Loucy (cell line): ENCODE results near the gene MYCBPAP.

ENCODE experiments used
- H2AFZ ChIP-seq: fragments of 200-600 bp; sonication (generic); 2 replicates; pipeline ENCODE4 v1.6.0; 2016; ENCODE audit warnings: antibody characterized with exemption, mild to moderate bottlenecking, low read length, moderate library complexity
- H3F3A ChIP-seq: fragments of 200-600 bp; 2 replicates; pipeline ENCODE4 v1.6.0; 2016; ENCODE audit warnings: antibody characterized with exemption, low read depth, mild to moderate bottlenecking
- H3K27me3 ChIP-seq: fragments of 200-600 bp; sonication (generic); 2 replicates; pipeline ENCODE4 v1.6.1; 2014; ENCODE audit warnings: low read length, mild to moderate bottlenecking; ENCODE audit not compliant: insufficient read depth, poor library complexity, severe bottlenecking
- H3K36me3 ChIP-seq: fragments of 200-600 bp; sonication (generic); 2 replicates; pipeline ENCODE4 v1.6.1; 2016; ENCODE audit warnings: low read length; ENCODE audit not compliant: insufficient read depth
- H3K4me1 ChIP-seq: fragments of 200-600 bp; sonication (generic); 2 replicates; pipeline ENCODE4 v1.5.1; 2014; ENCODE audit warnings: low read length, mild to moderate bottlenecking; ENCODE audit not compliant: insufficient read depth, poor library complexity, severe bottlenecking
- H3K4me2 ChIP-seq: fragments of 200-600 bp; sonication (generic); 2 replicates; pipeline ENCODE4 v1.6.0; 2014; ENCODE audit warnings: antibody characterized with exemption, low read length, low read depth, mild to moderate bottlenecking; ENCODE audit not compliant: poor library complexity, severe bottlenecking
- H3K4me3 ChIP-seq: fragments of 200-600 bp; sonication (generic); 2 replicates; pipeline ENCODE4 v1.5.1; 2014; ENCODE audit warnings: low read length, mild to moderate bottlenecking, mixed read lengths; ENCODE audit not compliant: poor library complexity, severe bottlenecking
- H3K79me2 ChIP-seq: fragments of 200-600 bp; sonication (generic); 2 replicates; pipeline ENCODE4 v1.6.1; 2014; ENCODE audit warnings: low read length; ENCODE audit not compliant: insufficient read depth
- H3K9ac ChIP-seq: fragments of 200-600 bp; sonication (generic); 2 replicates; pipeline ENCODE4 v1.6.0; 2014; ENCODE audit warnings: mild to moderate bottlenecking, low read depth, low read length, moderate library complexity; ENCODE audit not compliant: poor library complexity, severe bottlenecking
- H3K9me2 ChIP-seq: fragments of 200-600 bp; sonication (generic); replicated peaks from 2 replicates; pipeline ENCODE4 v1.6.1; 2016; ENCODE audit warnings: low read depth, low read length, mixed read lengths
- H3K9me3 ChIP-seq: fragments of 200-600 bp; sonication (generic); 2 replicates; pipeline ENCODE4 v1.6.1; 2014; ENCODE audit warnings: mild to moderate bottlenecking, antibody characterized with exemption, low read length, low read depth; ENCODE audit not compliant: insufficient read depth
- H4K20me1 ChIP-seq: fragments of 200-600 bp; sonication (generic); 2 replicates; pipeline ENCODE4 v1.6.0; 2014; ENCODE audit warnings: antibody characterized with exemption, low read length, mild to moderate bottlenecking; ENCODE audit not compliant: insufficient read depth, poor library complexity, severe bottlenecking
- CTCF ChIP-seq: fragments of 200-600 bp; sonication (generic); conservative IDR thresholded peaks from 2 replicates; pipeline ENCODE4 v1.5.1; 2014; ENCODE audit warnings: mild to moderate bottlenecking, antibody characterized with exemption, low read length
- EZH2phosphoT487 ChIP-seq: fragments of 200-600 bp; IDR thresholded peaks from 2 replicates; pipeline ENCODE4 v1.6.1; 2018; ENCODE audit warnings: antibody characterized with exemption, mild to moderate bottlenecking, moderate library complexity, borderline replicate concordance

MYCBPAP gene

DNA sequence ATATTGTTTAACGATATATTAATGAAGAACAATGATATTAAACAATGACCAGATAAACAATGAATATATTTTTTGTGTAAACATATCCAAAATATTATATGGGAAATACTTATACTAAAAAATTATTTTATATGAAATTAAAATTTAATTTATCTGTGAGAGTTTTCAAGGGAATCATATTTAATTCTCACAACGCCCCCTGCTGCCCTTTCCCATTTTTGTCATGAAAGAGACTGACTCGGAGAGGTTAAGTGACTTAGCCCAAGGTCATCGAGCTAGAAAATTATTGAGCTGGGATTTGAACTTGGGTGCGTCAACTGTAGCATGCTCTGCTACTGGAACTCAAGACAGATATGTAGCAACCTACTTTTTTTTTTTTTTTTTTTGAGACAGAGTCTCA, 7.2 kb upstream of the MYCBPAP start:
- Histone ChIP-seq H3K9ac (no peak overlapping the region), H2AFZ (no peak overlapping the region), H4K20me1 (no peaks in the 10 kb centered on the region), H3K36me3 (no peaks in the 10 kb centered on the region), H3K4me3 (no peak overlapping the region), H3K4me2 (no peak overlapping the region), H3K79me2 (no peaks in the 10 kb centered on the region), H3K27me3 (no peaks in the 10 kb centered on the region), H3K9me2 (no peaks in the 10 kb centered on the region), H3K4me1 (no peaks in the 10 kb centered on the region), H3F3A (no peaks in the 10 kb centered on the region), H3K9me3 (no peaks in the 10 kb centered on the region)
- TF ChIP-seq CTCF (peak; percentile 49), EZH2phosphoT487 (no peak)

- no peaks in the 10 kb centered on the region for H4K20me1 ChIP-seq
- no peak overlapping the region for H3K9ac ChIP-seq
- TF ChIP-seq CTCF (no peak), EZH2phosphoT487 (no peak)
Measured at GRCh38 chr17:50502301-50502990, 5.8 kb upstream of the MYCBPAP start.

DNA sequence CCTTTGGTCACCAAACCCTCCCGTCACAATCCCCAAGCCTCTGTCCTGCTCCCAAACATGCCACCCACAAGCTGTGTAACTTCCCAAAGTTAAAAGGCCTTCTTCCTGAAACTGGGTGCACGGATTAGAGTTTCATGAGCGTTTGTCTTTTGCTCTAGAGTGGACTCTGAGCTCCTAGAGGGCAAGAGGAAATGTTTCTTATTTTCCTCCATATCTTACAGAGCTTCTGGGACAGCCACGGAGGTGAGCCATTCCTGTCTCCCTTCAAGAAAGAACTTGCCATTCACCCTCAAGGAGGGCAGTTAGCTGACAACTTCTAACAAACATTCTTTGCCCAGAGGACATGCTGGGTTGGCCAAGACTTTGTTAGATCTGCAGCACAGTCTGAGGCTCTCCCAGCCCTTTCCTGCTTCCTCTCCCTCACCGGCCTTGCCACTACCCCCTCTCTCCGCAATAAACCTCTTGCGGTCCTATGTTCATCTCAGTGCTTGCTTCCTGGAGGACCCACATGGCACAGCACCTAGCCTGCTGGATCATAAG, 2.6 kb upstream of the MYCBPAP start:
- no peaks in the 10 kb centered on the region for H4K20me1 ChIP-seq
- no peak overlapping the region for H3K9ac ChIP-seq
- H3F3A ChIP-seq: no peaks in the 10 kb centered on the region
- no peak overlapping the region; the same call in 1 of the 2 replicates for H2AFZ ChIP-seq
- no peaks in the 10 kb centered on the region for H3K79me2 ChIP-seq
- H3K27me3 ChIP-seq: no peaks in the 10 kb centered on the region
- no peaks in the 10 kb centered on the region for H3K9me2 ChIP-seq
- no peaks in the 10 kb centered on the region for H3K9me3 ChIP-seq
- H3K4me1 ChIP-seq: peaks cover 5% of the 10 kb centered on the region
- no peak for TF ChIP-seq EZH2phosphoT487
- TF ChIP-seq CTCF: no peak
- no peaks in the 10 kb centered on the region for H3K36me3 ChIP-seq
- H3K4me3 ChIP-seq: no peak overlapping the region
- no peak overlapping the region for H3K4me2 ChIP-seq

More at GRCh38 chr17:50502301-50502990, 5.8 kb upstream of the MYCBPAP start:
- Histone ChIP-seq H3K79me2 (no peaks in the 10 kb centered on the region), H3K27me3 (no peaks in the 10 kb centered on the region), H3K9me3 (no peaks in the 10 kb centered on the region), H2AFZ (no peak overlapping the region), H3K4me2 (no peak overlapping the region), H3K36me3 (no peaks in the 10 kb centered on the region), H3F3A (no peaks in the 10 kb centered on the region), H3K4me1 (no peaks in the 10 kb centered on the region), H3K9me2 (no peaks in the 10 kb centered on the region), H3K4me3 (no peak overlapping the region)
